HepG2 (cell line): Measurements from ENCODE around the gene NKPD1. TPM values are rescaled to one million over a fixed set of nuclear protein-coding genes. Genes with fewer than 3 reads are reported as not detected.

Experiments
- ATAC-seq: fragments of 200-7000 bp; cut with Tn5 transposase; 3 replicates; pipeline ENCODE4 v1.9.1; 2020; ENCODE audit warnings: mild to moderate bottlenecking, moderate library complexity
- BruUV-seq: library from RNA; stranded (reverse); fragments of 400-500 nt; replicated peaks from 2 replicates; lab custom pipeline; 2021; lab: Mats Ljungman, UMichigan
- CTCF ChIA-PET: fragments of 300-600 bp; formaldehyde crosslinking; extraction: SDS; loops from one replicate; lab custom pipeline; 2021; ENCODE audit warnings: low total read pairs, inconsistent platforms, low intra/inter-chr PET ratio; lab: Yijun Ruan, JAX
- POLR2A ChIA-PET: fragments of 350-600 bp; sonication (Branson Sonifier 250); formaldehyde crosslinking; loops from one replicate; lab custom pipeline; 2020; ENCODE audit warnings: antibody characterized with exemption, inconsistent platforms; lab: Yijun Ruan, JAX
- DNase-seq: peaks from one replicate; pipeline ENCODE4 v3.0.0-alpha.2; 2015; ENCODE audit warnings: low spot score
- FAIRE-seq: peaks from 3 replicates; lab custom pipeline; 2011; peaks lifted over from hg19 to GRCh38; lab: Jason Lieb, UNC
- H2AFZ ChIP-seq: one replicate; pipeline ENCODE4 v1.6.1; 2011; ENCODE audit warnings: low read length, inconsistent platforms
- H3K27ac ChIP-seq: fragments of 300-600 bp; 3 replicates; pipeline ENCODE4 v1.8.0; 2011; ENCODE audit warnings: mixed run types, mild to moderate bottlenecking, mixed read lengths, low read length, inconsistent platforms; ENCODE audit not compliant: insufficient read depth; ENCODE audit errors: extremely low read length
- H3K27me3 ChIP-seq, 2 experiments: fragments of 200-600 bp in 1 of 2; 2 replicates in 1 of 2; 3 replicates in 1 of 2; pipeline versions ENCODE4 v1.6.0 to v1.8.0; 2011; ENCODE audit warnings: low read length in 2 of 2, mild to moderate bottlenecking in 2 of 2, moderate library complexity in 2 of 2, inconsistent platforms in 1 of 2; ENCODE audit not compliant: insufficient read depth in 2 of 2, control insufficient read depth in 1 of 2
- H3K36me3 ChIP-seq, 2 experiments: fragments of 200-600 bp in 1 of 2; replicated peaks in 1 of 2; 2 replicates in 1 of 2; 3 replicates in 1 of 2; pipeline versions ENCODE4 v1.5.1 to v1.8.0; 2011; ENCODE audit warnings: low read length in 2 of 2, inconsistent platforms in 1 of 2; ENCODE audit not compliant: insufficient read depth in 2 of 2, control insufficient read depth in 1 of 2
- H3K4me1 ChIP-seq: 2 replicates; pipeline ENCODE4 v1.5.1; 2012; ENCODE audit warnings: low read length, inconsistent platforms; ENCODE audit not compliant: insufficient read depth
- H3K4me2 ChIP-seq: 2 replicates; pipeline ENCODE4 v1.6.0; 2011; ENCODE audit warnings: low read depth, low read length, inconsistent platforms
- H3K4me3 ChIP-seq, 3 experiments: fragments of 200-600 bp in 1 of 3; sonication (generic), shearing (Covaris generic) in 1 of 3; replicated peaks in 1 of 3; 2 replicates each; pipeline ENCODE4 v1.5.1; 2011 to 2016; ENCODE audit warnings: low read length in 3 of 3, inconsistent platforms in 2 of 3, low read depth in 2 of 3, mild to moderate bottlenecking in 2 of 3, control low read depth in 1 of 3, mixed read lengths in 1 of 3; ENCODE audit not compliant: insufficient read depth in 1 of 3
- H3K79me2 ChIP-seq: one replicate; pipeline ENCODE4 v1.6.1; 2011; ENCODE audit warnings: low read length, inconsistent platforms; ENCODE audit not compliant: insufficient read depth
- H3K9ac ChIP-seq: 2 replicates; pipeline ENCODE4 v1.6.0; 2011; ENCODE audit warnings: mild to moderate bottlenecking, low read depth, low read length, inconsistent platforms; ENCODE audit not compliant: insufficient read depth
- H3K9me3 ChIP-seq: 2 replicates; pipeline ENCODE4 v1.5.1; 2012; ENCODE audit warnings: mild to moderate bottlenecking, low read length
- H4K20me1 ChIP-seq: 2 replicates; pipeline ENCODE4 v1.6.0; 2011; ENCODE audit warnings: inconsistent platforms, mild to moderate bottlenecking, low read length, moderate library complexity; ENCODE audit not compliant: insufficient read depth
- NFE2L2 ChIP-seq: fragments of 150-350 bp; IDR thresholded peaks from 2 replicates; pipeline ENCODE4 v1.6.1; 2014; ENCODE audit warnings: low read length
- STAT5B ChIP-seq: sonication (generic); formaldehyde crosslinking; IDR thresholded peaks from 2 replicates; pipeline ENCODE4 v1.4.0; 2020; ENCODE audit warnings: missing genetic modification reagents
- ZNF264 ChIP-seq: sonication (generic); formaldehyde crosslinking; IDR thresholded peaks from 2 replicates; pipeline ENCODE4 v1.4.0; 2020; ENCODE audit warnings: missing genetic modification reagents
- WGBS: methylation state at CpG from one replicate; pipeline ENCODE4 v1.1.6; 2017; ENCODE audit warnings: low lambda C conversion rate; 5-methylcytosine and 5-hydroxymethylcytosine counted together
- in situ Hi-C: cut with HindIII; loops from 2 replicates; pipeline ENCODE4 v1.10.0; 2017; ENCODE audit warnings: low pct_unique_long_range_greater_than_20kb; ENCODE audit not compliant: extremely low pct_ligation_motif_present
- intact Hi-C: fragments of 100-400 bp; cut with micrococcal nuclease; formaldehyde crosslinking; loops from one replicate; pipeline ENCODE4 v1.10.0; 2022; ENCODE audit not compliant: unreplicated experiment
- polyA plus RNA-seq, 8 experiments: library from polyadenylated mRNA; depleted of rRNA in 3 of 8; stranded (reverse) in 7 of 8; unstranded in 1 of 8; fragments of >200 nt; fragmentation: Illumina TruSeq in 4 of 8; extraction: Trizol in 4 of 8; gene quantifications; 2 replicates each; pipeline versions ENCODE4 v1.2.1 to v1.2.3, GENCODE V29; 2011 to 2016; ENCODE audit warnings: low read depth in 4 of 8, missing spikeins in 1 of 8, mixed read lengths in 1 of 8; ENCODE audit not compliant: insufficient read depth in 1 of 8
- total RNA-seq, 5 experiments: library from RNA; depleted of rRNA; stranded (reverse); fragments of >200 nt; fragmentation: Illumina TruSeq; extraction: Trizol; gene quantifications; 2 replicates each; pipeline ENCODE4 v1.2.3, GENCODE V29; 2016; ENCODE audit warnings: low read depth in 1 of 5
- TF ChIP-seq, protein P1 (sequence below): sonication (generic); formaldehyde crosslinking; IDR thresholded peaks from 2 replicates; pipeline ENCODE4 v1.4.0; 2020; ENCODE audit warnings: mild to moderate bottlenecking, missing genetic modification reagents

NKPD1 gene
- total and polyA plus RNA-seq, 2 of the 13 experiments (the other 11 are each of a cell fraction or from before 2014, with no cell fraction given) = 0.03 TPM; not detected in 1

DNA sequence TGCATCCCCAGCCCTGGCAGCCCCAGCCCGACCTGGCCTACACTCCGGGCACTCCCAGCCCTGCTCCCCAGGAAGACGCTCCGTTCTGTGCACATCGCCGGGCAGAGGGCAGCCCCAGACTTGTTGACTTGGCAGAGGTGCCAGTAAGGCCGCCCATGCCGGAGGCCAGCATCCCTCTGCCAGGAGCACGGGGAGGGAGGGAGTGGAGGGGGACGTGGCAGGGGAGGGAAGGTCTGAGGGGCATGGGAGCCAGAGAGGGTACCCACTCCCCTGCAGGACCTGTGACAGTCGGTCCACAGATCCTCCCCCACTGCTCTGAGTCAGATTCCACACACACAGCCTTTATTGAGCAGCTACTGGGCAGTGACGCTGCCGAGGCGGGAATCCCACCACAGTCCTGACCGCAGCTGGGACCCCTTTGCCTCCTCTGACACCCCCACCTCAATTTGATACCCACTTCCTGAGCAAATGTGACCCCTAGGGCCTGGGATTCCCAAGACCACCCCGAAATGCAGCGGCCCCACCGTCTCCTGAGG lies 1.9 kb upstream of the NKPD1 start:
- no TSS peak for BruUV-seq
- DNase-seq (no peak), ATAC-seq (no peak), FAIRE-seq (no peak)
- Histone ChIP-seq H3K4me3 (no peak overlapping the region), H3K9ac (no peak overlapping the region), H4K20me1 (no peaks in the 10 kb centered on the region), H3K27me3 (peaks cover 12 to 41% of the 10 kb centered on the region in 2 experiments; a peak in 4 of 5 replicates), H3K27ac (no peak overlapping the region), H2AFZ (no peak overlapping the region), H3K36me3 (no peaks in the 10 kb centered on the region), H3K4me2 (no peak overlapping the region), H3K9me3 (no peaks in the 10 kb centered on the region), H3K79me2 (no peaks in the 10 kb centered on the region), H3K4me1 (peaks cover 91% of the 10 kb centered on the region)
- TF ChIP-seq NFE2L2 (no peak), ZNF264 (CRISPR knock-in tag) (no peak), STAT5B (CRISPR knock-in tag) (no peak)
- TF ChIP-seq, protein P1, sequence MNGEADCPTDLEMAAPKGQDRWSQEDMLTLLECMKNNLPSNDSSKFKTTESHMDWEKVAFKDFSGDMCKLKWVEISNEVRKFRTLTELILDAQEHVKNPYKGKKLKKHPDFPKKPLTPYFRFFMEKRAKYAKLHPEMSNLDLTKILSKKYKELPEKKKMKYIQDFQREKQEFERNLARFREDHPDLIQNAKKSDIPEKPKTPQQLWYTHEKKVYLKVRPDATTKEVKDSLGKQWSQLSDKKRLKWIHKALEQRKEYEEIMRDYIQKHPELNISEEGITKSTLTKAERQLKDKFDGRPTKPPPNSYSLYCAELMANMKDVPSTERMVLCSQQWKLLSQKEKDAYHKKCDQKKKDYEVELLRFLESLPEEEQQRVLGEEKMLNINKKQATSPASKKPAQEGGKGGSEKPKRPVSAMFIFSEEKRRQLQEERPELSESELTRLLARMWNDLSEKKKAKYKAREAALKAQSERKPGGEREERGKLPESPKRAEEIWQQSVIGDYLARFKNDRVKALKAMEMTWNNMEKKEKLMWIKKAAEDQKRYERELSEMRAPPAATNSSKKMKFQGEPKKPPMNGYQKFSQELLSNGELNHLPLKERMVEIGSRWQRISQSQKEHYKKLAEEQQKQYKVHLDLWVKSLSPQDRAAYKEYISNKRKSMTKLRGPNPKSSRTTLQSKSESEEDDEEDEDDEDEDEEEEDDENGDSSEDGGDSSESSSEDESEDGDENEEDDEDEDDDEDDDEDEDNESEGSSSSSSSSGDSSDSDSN = 0 out of 2 replicates have a peak, but pooled peaks have one; percentile 11
- ChIA-PET CTCF (interaction anchor here (1.8 kb wide), 1 partner anchor 25 kb away, joined by 8 read pairs; no protein-coding TSS in a partner anchor), POLR2A (interaction anchor here (0.6 kb wide), 1 partner anchor 21 kb away, joined by 3 read pairs; no protein-coding TSS in a partner anchor)
- in situ Hi-C loops = no loop called here
- intact Hi-C loops = no loop called here
- 80% methylated on average over 5 of the region's 18 CpGs for WGBS
